ENCODE results near the gene CACTIN.
"Not testable (repeated sequence)": the region's sequence is repeated elsewhere in the genome, so short reads cannot be mapped to it uniquely, and the experiment has no call there.

Gene CACTIN

GRCh38 chr19:3667766-3668165 is 41.2 kb upstream of the CACTIN start:
- Histone ChIP-seq H3K4me1 (ENCODE audit: insufficient read depth, low read length) (peaks cover 28% of the 10 kb centered on the region; the same call in 1 of the 2 replicates), H3K9ac (ENCODE audit: low read depth, low read length) (no peak overlapping the region), H3K36me3 (ENCODE audit: insufficient read depth, low read length) (0 out of 2 replicates have a peak, but pooled peaks cover 6% of the 10 kb centered on the region), H3K9me3 (ENCODE audit: control insufficient read depth, insufficient read depth, low read length) (no peaks in the 10 kb centered on the region)

GRCh38 chr19:3667037-3667638 is 40.5 kb upstream of the CACTIN start:
- H3K4me1 ChIP-seq (ENCODE audit: insufficient read depth, low read length): peaks cover 23% of the 10 kb centered on the region; the same call in 1 of the 2 replicates
- no peak overlapping the region for H3K9ac ChIP-seq (ENCODE audit: low read depth, low read length)
- no peaks in the 10 kb centered on the region for H3K9me3 ChIP-seq (ENCODE audit: control insufficient read depth, insufficient read depth, low read length)
- H3K36me3 ChIP-seq (ENCODE audit: insufficient read depth, low read length): 0 out of 2 replicates have a peak, but pooled peaks cover 6% of the 10 kb centered on the region

- H3K4me1 ChIP-seq (ENCODE audit: insufficient read depth, low read length): peaks cover 17% of the 10 kb centered on the region; the same call in 1 of the 2 replicates
- H3K36me3 ChIP-seq (ENCODE audit: insufficient read depth, low read length); H3K9ac ChIP-seq (ENCODE audit: low read depth, low read length); H3K9me3 ChIP-seq (ENCODE audit: control insufficient read depth, insufficient read depth, low read length): not testable (repeated sequence)
Observed at GRCh38 chr19:3666545-3666856, 39.9 kb upstream of the CACTIN start.

GRCh38 chr19:3665681-3666544 is 39.3 kb upstream of the CACTIN start:
- Histone ChIP-seq H3K9ac (ENCODE audit: low read depth, low read length) (no peak overlapping the region), H3K36me3 (ENCODE audit: insufficient read depth, low read length) (peaks cover 6% of the 10 kb centered on the region; the same call in 1 of the 2 replicates), H3K4me1 (ENCODE audit: insufficient read depth, low read length) (peaks cover 13% of the 10 kb centered on the region; the same call in 1 of the 2 replicates), H3K9me3 (ENCODE audit: control insufficient read depth, insufficient read depth, low read length) (no peaks in the 10 kb centered on the region)

- Histone ChIP-seq H3K4me1 (ENCODE audit: insufficient read depth, low read length) (peaks cover 7% of the 10 kb centered on the region; the same call in 1 of the 2 replicates), H3K36me3 (ENCODE audit: insufficient read depth, low read length) (peaks cover 11% of the 10 kb centered on the region), H3K9me3 (ENCODE audit: control insufficient read depth, insufficient read depth, low read length) (no peaks in the 10 kb centered on the region), H3K9ac (ENCODE audit: low read depth, low read length) (no peak overlapping the region)
Observed at GRCh38 chr19:3664879-3665642, 38.5 kb upstream of the CACTIN start.

- peaks cover 11% of the 10 kb centered on the region for H3K36me3 ChIP-seq (ENCODE audit: insufficient read depth, low read length)
- no peaks in the 10 kb centered on the region for H3K9me3 ChIP-seq (ENCODE audit: control insufficient read depth, insufficient read depth, low read length)
- no peak overlapping the region for H3K9ac ChIP-seq (ENCODE audit: low read depth, low read length)
- H3K4me1 ChIP-seq (ENCODE audit: insufficient read depth, low read length): no peaks in the 10 kb centered on the region; the same call in 1 of the 2 replicates
Observed at GRCh38 chr19:3663838-3664237, 37.2 kb upstream of the CACTIN start.

- peaks cover 11% of the 10 kb centered on the region for H3K36me3 ChIP-seq (ENCODE audit: insufficient read depth, low read length)
- H3K4me1 ChIP-seq (ENCODE audit: insufficient read depth, low read length): no peaks in the 10 kb centered on the region; the same call in 1 of the 2 replicates
Observed at GRCh38 chr19:3661284-3662238, 35.0 kb upstream of the CACTIN start.

GRCh38 chr19:3660493-3661219 is 34.1 kb upstream of the CACTIN start:
- H3K36me3 ChIP-seq (ENCODE audit: insufficient read depth, low read length): peaks cover 11% of the 10 kb centered on the region
- H3K4me1 ChIP-seq (ENCODE audit: insufficient read depth, low read length): peaks cover 5% of the 10 kb centered on the region; the same call in 1 of the 2 replicates
- no peak overlapping the region for H3K9ac ChIP-seq (ENCODE audit: low read depth, low read length)
- no peaks in the 10 kb centered on the region for H3K9me3 ChIP-seq (ENCODE audit: control insufficient read depth, insufficient read depth, low read length)

More at GRCh38 chr19:3661284-3662238, 35.0 kb upstream of the CACTIN start:
- no peak overlapping the region for H3K9ac ChIP-seq (ENCODE audit: low read depth, low read length)
- H3K9me3 ChIP-seq (ENCODE audit: control insufficient read depth, insufficient read depth, low read length): no peaks in the 10 kb centered on the region

- peaks cover 5% of the 10 kb centered on the region; the same call in 1 of the 2 replicates for H3K4me1 ChIP-seq (ENCODE audit: insufficient read depth, low read length)
- H3K9me3 ChIP-seq (ENCODE audit: control insufficient read depth, insufficient read depth, low read length): no peaks in the 10 kb centered on the region
- H3K36me3 ChIP-seq (ENCODE audit: insufficient read depth, low read length): peaks cover 11% of the 10 kb centered on the region
- H3K9ac ChIP-seq (ENCODE audit: low read depth, low read length): no peak overlapping the region
Observed at GRCh38 chr19:3659746-3660112, 33.1 kb upstream of the CACTIN start.

GRCh38 chr19:3658870-3659745 is 32.5 kb upstream of the CACTIN start:
- peaks cover 5% of the 10 kb centered on the region; the same call in 1 of the 2 replicates for H3K4me1 ChIP-seq (ENCODE audit: insufficient read depth, low read length)
- H3K36me3 ChIP-seq (ENCODE audit: insufficient read depth, low read length): peaks cover 11% of the 10 kb centered on the region
- H3K9me3 ChIP-seq (ENCODE audit: control insufficient read depth, insufficient read depth, low read length): no peaks in the 10 kb centered on the region
- no peak overlapping the region for H3K9ac ChIP-seq (ENCODE audit: low read depth, low read length)

GRCh38 chr19:3658004-3658869 is 31.6 kb upstream of the CACTIN start:
- H3K9me3 ChIP-seq (ENCODE audit: control insufficient read depth, insufficient read depth, low read length): no peaks in the 10 kb centered on the region
- H3K4me1 ChIP-seq (ENCODE audit: insufficient read depth, low read length): peaks cover 5% of the 10 kb centered on the region; the same call in 1 of the 2 replicates
- H3K9ac ChIP-seq (ENCODE audit: low read depth, low read length): no peak overlapping the region
- peaks cover 8% of the 10 kb centered on the region for H3K36me3 ChIP-seq (ENCODE audit: insufficient read depth, low read length)

GRCh38 chr19:3657395-3657769 is 30.8 kb upstream of the CACTIN start:
- peaks cover 5% of the 10 kb centered on the region for H3K36me3 ChIP-seq (ENCODE audit: insufficient read depth, low read length)
- H3K4me1 ChIP-seq (ENCODE audit: insufficient read depth, low read length): peaks cover 5% of the 10 kb centered on the region; the same call in 1 of the 2 replicates
- H3K9me3 ChIP-seq (ENCODE audit: control insufficient read depth, insufficient read depth, low read length): no peaks in the 10 kb centered on the region
- H3K9ac ChIP-seq (ENCODE audit: low read depth, low read length): no peak overlapping the region

Measured in ES-I3 (cell line).